ENCODE results near the gene TCEAL3. TPM values are rescaled to one million over a fixed set of nuclear protein-coding genes. Genes with fewer than 3 reads are reported as not detected.

The TCEAL3 gene
- 13.3 and 19.7 TPM in 2 replicates for total RNA-seq

GRCh38 chrX:103607364-103608305 is at the start of gene TCEAL3:
TCEAL3 (plus strand) TSS chrX:103607963; CDS start chrX:103609065, 1,102 bp downstream.

GRCh38 chrX:103585411-103586313 is 22.1 kb upstream of the TCEAL3 start, which contains the start of gene TCEAL4:
TCEAL4 (plus strand) TSS chrX:103585515; CDS start chrX:103586676, 1,161 bp downstream.

GRCh38 chrX:103628386-103629317 is 20.9 kb downstream of the TCEAL3 start, which contains the start of gene TCEAL1:
TCEAL1 (plus strand) TSS chrX:103628975; CDS start chrX:103629917, 942 bp downstream.

Other genes starting within 250 kb of the TCEAL3 start
- gene BEX3, start 231.4 kb upstream of the TCEAL3 start, total RNA-seq, result 181 and 207 TPM in 2 replicates
- 0.22 and 0.39 TPM in 2 replicates for gene RAB40A, start 88.5 kb upstream of the TCEAL3 start, total RNA-seq
- 39.6 and 52.5 TPM in 2 replicates for gene TCEAL4, start 22.4 kb upstream of the TCEAL3 start, total RNA-seq
- gene TCEAL1, start 21.0 kb downstream of the TCEAL3 start, total RNA-seq, result 33.9 and 34.0 TPM in 2 replicates
- 698 and 779 TPM in 2 replicates for gene MORF4L2, start 78.7 kb downstream of the TCEAL3 start, total RNA-seq
- gene TMEM31, start 102.9 kb downstream of the TCEAL3 start, total RNA-seq, result 0.32 TPM in 1 of 2 replicates, not detected in the other
- gene PLP1, start 168.9 kb downstream of the TCEAL3 start, total RNA-seq, result 0.86 TPM in 1 of 2 replicates, not detected in the other
- 0.91 and 2.1 TPM in 2 replicates for gene RAB9B, start 224.3 kb downstream of the TCEAL3 start, total RNA-seq